Measurements from ENCODE around the gene CDH23.

CDH23 gene

GRCh38 chr10:71547876-71548846 is 151.4 kb downstream of the CDH23 start:
- DNase-seq = peak; percentile 42 to 71
- no peak for TF ChIP-seq CTCF (IDR thresholded peaks at IDR 0.05)
- Histone ChIP-seq H3K27me3 (peaks cover 0 to 3% of the 10 kb centered on the region in 2 donors), H3K9me3 (no peaks in the 10 kb centered on the region), H3K36me3 (no peaks in the 10 kb centered on the region), H3K4me3 (no peak overlapping the region), H3K27ac (no peak overlapping the region), H3K4me1 (peaks cover 0 to 11% (median 4%) of the 10 kb centered on the region in 4 donors)
- intact Hi-C loops (cut with DNase I; ENCODE audit: low total_unique reads) = no loop called here

GRCh38 chr10:71549766-71550533 is 153.2 kb downstream of the CDH23 start:
- H3K4me3 ChIP-seq = no peak overlapping the region
- DNase-seq = no peak
- H3K4me1 ChIP-seq = peaks cover 0 to 11% (median 4%) of the 10 kb centered on the region in 4 donors
- H3K27me3 ChIP-seq = peaks cover 0 to 10% of the 10 kb centered on the region in 2 donors
- no peaks in the 10 kb centered on the region for H3K36me3 ChIP-seq
- TF ChIP-seq CTCF (IDR thresholded peaks at IDR 0.05) = no peak
- H3K27ac ChIP-seq = no peak overlapping the region
- no peaks in the 10 kb centered on the region for H3K9me3 ChIP-seq
- intact Hi-C loops (cut with DNase I; ENCODE audit: low total_unique reads) = no loop called here

GRCh38 chr10:71550628-71551027 is 153.9 kb downstream of the CDH23 start:
- peaks cover 0 to 16% of the 10 kb centered on the region in 2 donors for H3K27me3 ChIP-seq
- no peak overlapping the region for H3K4me3 ChIP-seq
- DNase-seq = no peak
- H3K4me1 ChIP-seq = peaks cover 0 to 11% (median 4%) of the 10 kb centered on the region in 4 donors
- no peaks in the 10 kb centered on the region for H3K9me3 ChIP-seq
- no peak for TF ChIP-seq CTCF (IDR thresholded peaks at IDR 0.05)
- H3K36me3 ChIP-seq = no peaks in the 10 kb centered on the region
- no peak overlapping the region for H3K27ac ChIP-seq
- intact Hi-C loops (cut with DNase I; ENCODE audit: low total_unique reads) = no loop called here

- H3K27ac ChIP-seq = no peak overlapping the region
- peaks cover 0 to 20% of the 10 kb centered on the region in 2 donors for H3K27me3 ChIP-seq
- intact Hi-C loops (cut with DNase I; ENCODE audit: low total_unique reads) = no loop called here
- DNase-seq = no peak
- TF ChIP-seq CTCF (IDR thresholded peaks at IDR 0.05) = no peak
- H3K9me3 ChIP-seq = no peaks in the 10 kb centered on the region
- H3K4me3 ChIP-seq = no peak overlapping the region
- H3K36me3 ChIP-seq = no peaks in the 10 kb centered on the region
- peaks cover 0 to 11% (median 4%) of the 10 kb centered on the region in 4 donors for H3K4me1 ChIP-seq
Measured at GRCh38 chr10:71551970-71552369, 155.2 kb downstream of the CDH23 start.

GRCh38 chr10:71553432-71553831 is 156.7 kb downstream of the CDH23 start:
- H3K9me3 ChIP-seq = no peaks in the 10 kb centered on the region
- no peak overlapping the region for H3K4me3 ChIP-seq
- intact Hi-C loops (cut with DNase I; ENCODE audit: low total_unique reads) = no loop called here

More at GRCh38 chr10:71553432-71553831, 156.7 kb downstream of the CDH23 start:
- no peaks in the 10 kb centered on the region for H3K36me3 ChIP-seq
- no peak overlapping the region for H3K27ac ChIP-seq
- no peak for TF ChIP-seq CTCF (IDR thresholded peaks at IDR 0.05)
- no peak for DNase-seq
- H3K4me1 ChIP-seq = no peaks in the 10 kb centered on the region
- H3K27me3 ChIP-seq = peaks cover 0 to 20% of the 10 kb centered on the region in 2 donors
